ENCODE data around the gene EPB41.

DNA sequence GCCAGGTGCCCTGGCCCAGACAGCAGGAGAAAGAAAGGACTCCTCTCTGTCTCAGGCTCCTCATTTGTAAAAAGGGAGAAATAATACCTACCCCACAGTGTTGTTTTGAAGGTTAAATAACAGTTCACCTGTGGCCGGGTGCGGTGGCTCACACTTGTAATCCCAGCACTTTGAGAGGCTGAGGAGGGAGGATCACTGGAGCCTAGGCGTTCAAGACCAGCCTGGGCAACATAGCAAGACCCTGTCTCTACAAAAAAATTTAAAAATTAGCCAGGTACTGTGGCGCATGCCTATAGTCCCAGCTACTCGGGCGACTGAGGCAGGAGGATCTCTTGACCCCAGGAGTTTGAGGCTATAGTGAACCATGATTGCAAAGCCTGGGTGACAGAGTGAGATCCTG, 211.8 kb downstream of the EPB41 start:
- TF ChIP-seq, protein P1, sequence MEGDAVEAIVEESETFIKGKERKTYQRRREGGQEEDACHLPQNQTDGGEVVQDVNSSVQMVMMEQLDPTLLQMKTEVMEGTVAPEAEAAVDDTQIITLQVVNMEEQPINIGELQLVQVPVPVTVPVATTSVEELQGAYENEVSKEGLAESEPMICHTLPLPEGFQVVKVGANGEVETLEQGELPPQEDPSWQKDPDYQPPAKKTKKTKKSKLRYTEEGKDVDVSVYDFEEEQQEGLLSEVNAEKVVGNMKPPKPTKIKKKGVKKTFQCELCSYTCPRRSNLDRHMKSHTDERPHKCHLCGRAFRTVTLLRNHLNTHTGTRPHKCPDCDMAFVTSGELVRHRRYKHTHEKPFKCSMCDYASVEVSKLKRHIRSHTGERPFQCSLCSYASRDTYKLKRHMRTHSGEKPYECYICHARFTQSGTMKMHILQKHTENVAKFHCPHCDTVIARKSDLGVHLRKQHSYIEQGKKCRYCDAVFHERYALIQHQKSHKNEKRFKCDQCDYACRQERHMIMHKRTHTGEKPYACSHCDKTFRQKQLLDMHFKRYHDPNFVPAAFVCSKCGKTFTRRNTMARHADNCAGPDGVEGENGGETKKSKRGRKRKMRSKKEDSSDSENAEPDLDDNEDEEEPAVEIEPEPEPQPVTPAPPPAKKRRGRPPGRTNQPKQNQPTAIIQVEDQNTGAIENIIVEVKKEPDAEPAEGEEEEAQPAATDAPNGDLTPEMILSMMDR (IDR thresholded peaks at IDR 0.05; ENCODE audit: control extremely low read depth in 1 of 3, insufficient read depth in 1 of 3, low read depth in 1 of 3, low read length in 3 of 3) = no peak
- TF ChIP-seq HDAC2 (IDR thresholded peaks at IDR 0.05; ENCODE audit: borderline replicate concordance in 1 of 2, low read depth in 2 of 2, low read length in 2 of 2) (no peak), EZH2 (IDR thresholded peaks at IDR 0.05; ENCODE audit: low read depth, low read length, severe bottlenecking) (no peak), BRCA1 (IDR thresholded peaks at IDR 0.05; ENCODE audit: low read depth, low read length) (no peak), KDM5A (IDR thresholded peaks at IDR 0.05; ENCODE audit: low read length) (no peak), SIRT6 (IDR thresholded peaks at IDR 0.05; ENCODE audit: low read length) (no peak), CHD2 (IDR thresholded peaks at IDR 0.05; ENCODE audit: low read length) (no peak), POLR2A (IDR thresholded peaks at IDR 0.05; ENCODE audit: control extremely low read depth in 1 of 2, low read depth in 2 of 2, low read length in 2 of 2) (no peak)
